HepG2 (cell line): ENCODE measurements around the gene HOXA6. TPM values are rescaled to one million over a fixed set of nuclear protein-coding genes. Genes with fewer than 3 reads are reported as not detected.

Experiments
- ATAC-seq: fragments of 200-7000 bp; cut with Tn5 transposase; 3 replicates; pipeline ENCODE4 v1.9.1; 2020; ENCODE audit warnings: mild to moderate bottlenecking, moderate library complexity
- BruUV-seq: library from RNA; stranded (reverse); fragments of 400-500 nt; replicated peaks from 2 replicates; lab custom pipeline; 2021; lab: Mats Ljungman, UMichigan
- CTCF ChIA-PET: fragments of 300-600 bp; formaldehyde crosslinking; extraction: SDS; loops from one replicate; lab custom pipeline; 2021; ENCODE audit warnings: low total read pairs, inconsistent platforms, low intra/inter-chr PET ratio; lab: Yijun Ruan, JAX
- POLR2A ChIA-PET: fragments of 350-600 bp; sonication (Branson Sonifier 250); formaldehyde crosslinking; loops from one replicate; lab custom pipeline; 2020; ENCODE audit warnings: antibody characterized with exemption, inconsistent platforms; lab: Yijun Ruan, JAX
- DNase-seq: peaks from one replicate; pipeline ENCODE4 v3.0.0-alpha.2; 2015; ENCODE audit warnings: low spot score
- FAIRE-seq: peaks from 3 replicates; lab custom pipeline; 2011; peaks lifted over from hg19 to GRCh38; lab: Jason Lieb, UNC
- H2AFZ ChIP-seq: one replicate; pipeline ENCODE4 v1.6.1; 2011; ENCODE audit warnings: low read length, inconsistent platforms
- H3K27ac ChIP-seq: fragments of 300-600 bp; 3 replicates; pipeline ENCODE4 v1.8.0; 2011; ENCODE audit warnings: mixed run types, mild to moderate bottlenecking, mixed read lengths, low read length, inconsistent platforms; ENCODE audit not compliant: insufficient read depth; ENCODE audit errors: extremely low read length
- H3K27me3 ChIP-seq, 2 experiments: fragments of 200-600 bp in 1 of 2; 2 replicates in 1 of 2; 3 replicates in 1 of 2; pipeline versions ENCODE4 v1.6.0 to v1.8.0; 2011; ENCODE audit warnings: low read length in 2 of 2, mild to moderate bottlenecking in 2 of 2, moderate library complexity in 2 of 2, inconsistent platforms in 1 of 2; ENCODE audit not compliant: insufficient read depth in 2 of 2, control insufficient read depth in 1 of 2
- H3K36me3 ChIP-seq, 2 experiments: fragments of 200-600 bp in 1 of 2; replicated peaks in 1 of 2; 2 replicates in 1 of 2; 3 replicates in 1 of 2; pipeline versions ENCODE4 v1.5.1 to v1.8.0; 2011; ENCODE audit warnings: low read length in 2 of 2, inconsistent platforms in 1 of 2; ENCODE audit not compliant: insufficient read depth in 2 of 2, control insufficient read depth in 1 of 2
- H3K4me1 ChIP-seq: 2 replicates; pipeline ENCODE4 v1.5.1; 2012; ENCODE audit warnings: low read length, inconsistent platforms; ENCODE audit not compliant: insufficient read depth
- H3K4me2 ChIP-seq: 2 replicates; pipeline ENCODE4 v1.6.0; 2011; ENCODE audit warnings: low read depth, low read length, inconsistent platforms
- H3K4me3 ChIP-seq, 3 experiments: fragments of 200-600 bp in 1 of 3; sonication (generic), shearing (Covaris generic) in 1 of 3; replicated peaks in 1 of 3; 2 replicates each; pipeline ENCODE4 v1.5.1; 2011 to 2016; ENCODE audit warnings: low read length in 3 of 3, inconsistent platforms in 2 of 3, low read depth in 2 of 3, mild to moderate bottlenecking in 2 of 3, control low read depth in 1 of 3, mixed read lengths in 1 of 3; ENCODE audit not compliant: insufficient read depth in 1 of 3
- H3K79me2 ChIP-seq: one replicate; pipeline ENCODE4 v1.6.1; 2011; ENCODE audit warnings: low read length, inconsistent platforms; ENCODE audit not compliant: insufficient read depth
- H3K9ac ChIP-seq: 2 replicates; pipeline ENCODE4 v1.6.0; 2011; ENCODE audit warnings: mild to moderate bottlenecking, low read depth, low read length, inconsistent platforms; ENCODE audit not compliant: insufficient read depth
- H3K9me3 ChIP-seq: 2 replicates; pipeline ENCODE4 v1.5.1; 2012; ENCODE audit warnings: mild to moderate bottlenecking, low read length
- H4K20me1 ChIP-seq: 2 replicates; pipeline ENCODE4 v1.6.0; 2011; ENCODE audit warnings: inconsistent platforms, mild to moderate bottlenecking, low read length, moderate library complexity; ENCODE audit not compliant: insufficient read depth
- IRX3 ChIP-seq: sonication (generic); formaldehyde crosslinking; IDR thresholded peaks from 2 replicates; pipeline ENCODE4 v1.8.1; 2023; ENCODE audit warnings: mild to moderate bottlenecking, low read depth, missing genetic modification reagents, borderline replicate concordance
- STAT6 ChIP-seq: sonication (generic); formaldehyde crosslinking; IDR thresholded peaks from 2 replicates; pipeline ENCODE4 v1.4.0; 2020; ENCODE audit warnings: missing genetic modification reagents, mild to moderate bottlenecking, borderline replicate concordance
- ZMYM3 ChIP-seq: sonication (generic); formaldehyde crosslinking; IDR thresholded peaks from 2 replicates; pipeline ENCODE4 v1.5.1; 2020; ENCODE audit warnings: mild to moderate bottlenecking, missing genetic modification reagents
- ZNF777 ChIP-seq: sonication (generic); formaldehyde crosslinking; IDR thresholded peaks from 2 replicates; pipeline ENCODE4 v1.4.0; 2020; ENCODE audit warnings: missing genetic modification reagents
- ZNF790 ChIP-seq: sonication (generic); formaldehyde crosslinking; IDR thresholded peaks from 2 replicates; pipeline ENCODE4 v1.8.0; 2022; ENCODE audit warnings: missing genetic modification reagents, mild to moderate bottlenecking, borderline replicate concordance
- ZNF839 ChIP-seq: sonication (generic); formaldehyde crosslinking; IDR thresholded peaks from 2 replicates; pipeline ENCODE4 v1.4.0; 2020; ENCODE audit warnings: missing genetic modification reagents, mild to moderate bottlenecking, borderline replicate concordance
- ZSCAN30 ChIP-seq: sonication (generic); formaldehyde crosslinking; IDR thresholded peaks from 2 replicates; pipeline ENCODE4 v1.5.0; 2020; ENCODE audit warnings: mild to moderate bottlenecking, missing genetic modification reagents
- WGBS: methylation state at CpG from one replicate; pipeline ENCODE4 v1.1.6; 2017; ENCODE audit warnings: low lambda C conversion rate; 5-methylcytosine and 5-hydroxymethylcytosine counted together
- in situ Hi-C: cut with HindIII; loops from 2 replicates; pipeline ENCODE4 v1.10.0; 2017; ENCODE audit warnings: low pct_unique_long_range_greater_than_20kb; ENCODE audit not compliant: extremely low pct_ligation_motif_present
- intact Hi-C: fragments of 100-400 bp; cut with micrococcal nuclease; formaldehyde crosslinking; loops from one replicate; pipeline ENCODE4 v1.10.0; 2022; ENCODE audit not compliant: unreplicated experiment
- polyA plus RNA-seq, 8 experiments: library from polyadenylated mRNA; depleted of rRNA in 3 of 8; stranded (reverse) in 7 of 8; unstranded in 1 of 8; fragments of >200 nt; fragmentation: Illumina TruSeq in 4 of 8; extraction: Trizol in 4 of 8; gene quantifications; 2 replicates each; pipeline versions ENCODE4 v1.2.1 to v1.2.3, GENCODE V29; 2011 to 2016; ENCODE audit warnings: low read depth in 4 of 8, missing spikeins in 1 of 8, mixed read lengths in 1 of 8; ENCODE audit not compliant: insufficient read depth in 1 of 8
- total RNA-seq, 5 experiments: library from RNA; depleted of rRNA; stranded (reverse); fragments of >200 nt; fragmentation: Illumina TruSeq; extraction: Trizol; gene quantifications; 2 replicates each; pipeline ENCODE4 v1.2.3, GENCODE V29; 2016; ENCODE audit warnings: low read depth in 1 of 5

HOXA6 gene
- total and polyA plus RNA-seq, 2 of the 13 experiments (the other 11 are each of a cell fraction or from before 2014, with no cell fraction given): 1.3 to 1.5 TPM

GRCh38 chr7:27173956-27174873 is 26.6 kb upstream of the HOXA6 start, which contains the start of gene HOXA10 (continued):
- no peak for TF ChIP-seq ZNF839 (CRISPR knock-in tag)
- no peak for TF ChIP-seq ZNF790 (CRISPR knock-in tag)

- peak; percentile 18; the same call in 2 of the 3 replicates for ATAC-seq
- H3K27me3 ChIP-seq: peaks cover 0 to 68% of the 10 kb centered on the region in 2 experiments
Measured at GRCh38 chr7:27173511-27173955, 26.0 kb upstream of the HOXA6 start.

More at GRCh38 chr7:27173511-27173955, 26.0 kb upstream of the HOXA6 start:
- no peak overlapping the region for H3K27ac ChIP-seq
- H3K9ac ChIP-seq: no peak overlapping the region
- H2AFZ ChIP-seq: no peak overlapping the region
- H3K4me2 ChIP-seq: peak overlapping the region; percentile 58
- H4K20me1 ChIP-seq: no peaks in the 10 kb centered on the region
- H3K4me3 ChIP-seq: peak overlapping the region; percentile 3 to 51 (median 16); a peak in 3 of 6 replicates
- BruUV-seq: no TSS peak
- in situ Hi-C loops (loop anchor here (25.0 kb wide), 1 partner anchor 1086 kb away; no protein-coding TSS in a partner anchor), intact Hi-C loops (no loop called here)
- no peaks in the 10 kb centered on the region for H3K36me3 ChIP-seq
- peaks cover 18% of the 10 kb centered on the region for H3K4me1 ChIP-seq
- POLR2A ChIA-PET: interaction anchor here (0.6 kb wide), 1 partner anchor 11 kb away, joined by 3 read pairs; the partner anchor contains the start of gene HOXA11
- FAIRE-seq (no peak), DNase-seq (no peak)
- CTCF ChIA-PET: no interaction called here
- no peaks in the 10 kb centered on the region for H3K9me3 ChIP-seq
- TF ChIP-seq ZMYM3 (CRISPR knock-in tag): no peak
- TF ChIP-seq ZNF777 (CRISPR knock-in tag): peak; percentile 79
- no peak for TF ChIP-seq IRX3
- TF ChIP-seq ZSCAN30: no peak
- no peak for TF ChIP-seq STAT6 (CRISPR knock-in tag)
- H3K79me2 ChIP-seq: no peaks in the 10 kb centered on the region
- 74% methylated on average over 21 of the region's 59 CpGs for WGBS
